Ureter (tissue), 1 donor: ENCODE results near the gene ASB8. TPM values are rescaled to one million over a fixed set of nuclear protein-coding genes. Genes with fewer than 3 reads are reported as not detected.
"Not testable (repeated sequence)": the region's sequence is repeated elsewhere in the genome, so short reads cannot be mapped to it uniquely, and the experiment has no call there.

Experiments
- DNase-seq: peaks from one replicate; pipeline ENCODE4 v3.0.0-alpha.2; 2020; ENCODE audit warnings: low spot score
- total RNA-seq: library from RNA; stranded (reverse); gene quantifications from one replicate; pipeline ENCODE4 v1.2.4, GENCODE V29; 2023
- donor health status: DM: yes; HTN: yes; CAD: no.

Gene ASB8
- total RNA-seq, 1 donor from 2014 or later = 51.1 TPM

GRCh38 chr12:48142818-48143674 is 14.3 kb downstream of the ASB8 start:
- DNase-seq = no peak

- no peak for DNase-seq
These were observed 22.3 kb downstream of the ASB8 start for GRCh38 chr12:48135027-48135426.

GRCh38 chr12:48132826-48133225 is 24.5 kb downstream of the ASB8 start:
- DNase-seq = no peak

- no peak for DNase-seq
These were observed 25.8 kb downstream of the ASB8 start for GRCh38 chr12:48131517-48131916.

- no peak for DNase-seq
These were observed 27.9 kb downstream of the ASB8 start for GRCh38 chr12:48129376-48129775.

- DNase-seq = no peak
These were observed 28.5 kb downstream of the ASB8 start for GRCh38 chr12:48128800-48129199.

- DNase-seq = no peak
These were observed 30.2 kb downstream of the ASB8 start for GRCh38 chr12:48126953-48127630.

GRCh38 chr12:48125985-48126384 is 31.3 kb downstream of the ASB8 start:
- no peak for DNase-seq

GRCh38 chr12:48125542-48125941 is 31.8 kb downstream of the ASB8 start:
- DNase-seq = not testable (repeated sequence)

- no peak for DNase-seq
These were observed 34.1 kb downstream of the ASB8 start for GRCh38 chr12:48123169-48123568.

- DNase-seq = no peak
These were observed 35.1 kb downstream of the ASB8 start for GRCh38 chr12:48122065-48122834.

GRCh38 chr12:48121522-48121921 is 35.8 kb downstream of the ASB8 start:
- DNase-seq = no peak

- DNase-seq = no peak
These were observed 37.5 kb downstream of the ASB8 start for GRCh38 chr12:48119834-48120195.

- DNase-seq = peak; percentile 88
These were observed 38.1 kb downstream of the ASB8 start, which contains the start of gene PFKM for GRCh38 chr12:48119078-48119833. TSS of gene PFKM (plus strand) at chr12:48119364. CDS start at chr12:48122775, 3,411 bp downstream.

- DNase-seq = no peak
These were observed 38.9 kb downstream of the ASB8 start for GRCh38 chr12:48118284-48118871.

- DNase-seq = no peak
These were observed 41.4 kb downstream of the ASB8 start for GRCh38 chr12:48115957-48116356.

- DNase-seq = not testable (repeated sequence)
These were observed 46.0 kb downstream of the ASB8 start for GRCh38 chr12:48111312-48111693.

GRCh38 chr12:48110691-48111311 is 46.5 kb downstream of the ASB8 start:
- no peak for DNase-seq

- no peak for DNase-seq
These were observed 47.9 kb downstream of the ASB8 start for GRCh38 chr12:48109424-48109823.

- DNase-seq = no peak
These were observed 50.4 kb downstream of the ASB8 start for GRCh38 chr12:48106681-48107613.
